COLO668 (cell line): ENCODE measurements around the gene BRD1.

ENCODE experiments used
- DNase-seq: peaks from one replicate; lab custom pipeline; 2025; ENCODE audit not compliant: unreplicated experiment; lab: John Stamatoyannopoulos, UW

Gene BRD1

GRCh38 chr22:49754696-49755630 lies 72.7 kb downstream of the BRD1 start:
- DNase-seq: no peak

GRCh38 chr22:49753961-49754695 lies 73.5 kb downstream of the BRD1 start:
- DNase-seq: peak; percentile 94

GRCh38 chr22:49753276-49753890 lies 74.3 kb downstream of the BRD1 start:
- DNase-seq: no peak

- DNase-seq: no peak
Measured at GRCh38 chr22:49752598-49753091, 75.0 kb downstream of the BRD1 start.

- DNase-seq: no peak
Measured at GRCh38 chr22:49751966-49752597, 75.6 kb downstream of the BRD1 start.

GRCh38 chr22:49751318-49751965 lies 76.2 kb downstream of the BRD1 start:
- no peak for DNase-seq

- DNase-seq: no peak
Measured at GRCh38 chr22:49749885-49750510, 77.7 kb downstream of the BRD1 start.

GRCh38 chr22:49749227-49749626 lies 78.4 kb downstream of the BRD1 start:
- DNase-seq: no peak

- no peak for DNase-seq
Measured at GRCh38 chr22:49748514-49748913, 79.2 kb downstream of the BRD1 start.

- no peak for DNase-seq
Measured at GRCh38 chr22:49747716-49748115, 80.0 kb downstream of the BRD1 start.

- DNase-seq: no peak
Measured at GRCh38 chr22:49747130-49747529, 80.5 kb downstream of the BRD1 start.

- no peak for DNase-seq
Measured at GRCh38 chr22:49746065-49746464, 81.6 kb downstream of the BRD1 start.

GRCh38 chr22:49740242-49740641 lies 87.4 kb downstream of the BRD1 start:
- no peak for DNase-seq

- DNase-seq: no peak
Measured at GRCh38 chr22:49739138-49739537, 88.5 kb downstream of the BRD1 start.

GRCh38 chr22:49738566-49738965 lies 89.1 kb downstream of the BRD1 start:
- DNase-seq: no peak

GRCh38 chr22:49738006-49738405 lies 89.7 kb downstream of the BRD1 start:
- no peak for DNase-seq

- no peak for DNase-seq
Measured at GRCh38 chr22:49737101-49737551, 90.5 kb downstream of the BRD1 start.

- DNase-seq: no peak
Measured at GRCh38 chr22:49736538-49736937, 91.1 kb downstream of the BRD1 start.

- no peak for DNase-seq
Measured at GRCh38 chr22:49735901-49736421, 91.7 kb downstream of the BRD1 start.

- no peak for DNase-seq
Measured at GRCh38 chr22:49735411-49735900, 92.2 kb downstream of the BRD1 start.
